ENCODE data around the gene SLC7A8.

- TF ChIP-seq POLR2A (IDR thresholded peaks at IDR 0.05) (peak in 1 of 2 donors; percentile 44), CTCF (IDR thresholded peaks at IDR 0.05) (no peak), EP300 (IDR thresholded peaks at IDR 0.05) (no peak)
These were observed at the start of gene SLC7A8 for GRCh38 chr14:23183479-23183878.

Measured in suprapubic skin (tissue), 3 donors.